A549 treated with Mapracorat at 1 μM for 4 hours (cell line): Measurements from ENCODE around the gene PTDSS2. TPM values are rescaled to one million over a fixed set of nuclear protein-coding genes. Genes with fewer than 3 reads are reported as not detected.

ENCODE experiments used
- total RNA-seq: library from RNA; stranded (reverse); fragments of 200-300 nt; extraction: Qiagen RNA extraction; gene quantifications from 5 replicates; pipeline ENCODE4 v1.2.3, GENCODE V29; 2022

Gene PTDSS2
- total RNA-seq: 33.8 to 48.0 TPM (median 43.2 TPM) in 5 replicates

DNA sequence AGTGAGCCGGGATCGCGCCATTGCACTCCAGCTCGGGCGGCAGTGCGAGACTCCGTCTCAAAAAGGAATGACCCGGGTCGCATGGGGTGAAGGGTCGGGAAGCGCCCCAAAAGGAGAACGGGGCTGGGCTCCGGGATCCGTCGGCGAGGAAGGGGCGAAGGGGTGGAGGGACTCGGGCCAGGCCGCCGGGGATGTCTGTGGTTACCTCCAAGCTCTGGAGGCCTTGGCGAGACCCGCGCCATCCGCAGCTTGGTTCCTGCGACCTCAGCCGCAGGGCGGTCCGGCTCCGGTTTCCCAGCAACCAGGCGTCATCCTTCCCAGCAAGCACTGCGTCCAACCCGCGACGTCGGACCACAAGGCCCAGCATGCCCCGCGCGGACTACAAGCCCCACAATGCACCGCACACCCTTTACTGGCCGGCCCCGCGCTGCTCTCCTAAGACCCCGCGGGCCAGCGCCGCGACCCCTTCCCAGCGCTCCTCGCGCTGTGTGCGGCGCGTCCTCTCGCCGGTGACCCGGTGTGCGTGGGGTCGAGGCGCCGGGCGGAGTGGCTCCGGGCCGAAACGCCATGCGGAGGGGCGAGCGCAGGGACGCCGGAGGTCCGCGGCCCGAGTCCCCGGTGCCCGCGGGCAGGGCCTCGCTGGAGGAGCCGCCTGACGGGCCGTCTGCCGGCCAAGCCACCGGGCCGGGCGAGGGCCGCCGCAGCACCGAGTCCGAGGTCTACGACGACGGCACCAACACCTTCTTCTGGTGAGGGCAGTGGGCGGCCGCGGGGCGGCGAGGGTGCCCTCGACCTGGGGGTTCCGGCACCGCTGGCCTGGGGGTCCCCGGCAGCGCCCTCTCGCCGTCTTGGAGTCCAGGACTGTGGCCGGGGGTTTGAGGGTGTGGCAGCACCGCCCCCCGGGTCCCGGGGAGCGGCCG, at the start of gene PTDSS2:
TSS of gene PTDSS2 (plus strand) at position 391 of the 920 bp plus-strand sequence. CDS start at position 568, 177 bp downstream.

DNA sequence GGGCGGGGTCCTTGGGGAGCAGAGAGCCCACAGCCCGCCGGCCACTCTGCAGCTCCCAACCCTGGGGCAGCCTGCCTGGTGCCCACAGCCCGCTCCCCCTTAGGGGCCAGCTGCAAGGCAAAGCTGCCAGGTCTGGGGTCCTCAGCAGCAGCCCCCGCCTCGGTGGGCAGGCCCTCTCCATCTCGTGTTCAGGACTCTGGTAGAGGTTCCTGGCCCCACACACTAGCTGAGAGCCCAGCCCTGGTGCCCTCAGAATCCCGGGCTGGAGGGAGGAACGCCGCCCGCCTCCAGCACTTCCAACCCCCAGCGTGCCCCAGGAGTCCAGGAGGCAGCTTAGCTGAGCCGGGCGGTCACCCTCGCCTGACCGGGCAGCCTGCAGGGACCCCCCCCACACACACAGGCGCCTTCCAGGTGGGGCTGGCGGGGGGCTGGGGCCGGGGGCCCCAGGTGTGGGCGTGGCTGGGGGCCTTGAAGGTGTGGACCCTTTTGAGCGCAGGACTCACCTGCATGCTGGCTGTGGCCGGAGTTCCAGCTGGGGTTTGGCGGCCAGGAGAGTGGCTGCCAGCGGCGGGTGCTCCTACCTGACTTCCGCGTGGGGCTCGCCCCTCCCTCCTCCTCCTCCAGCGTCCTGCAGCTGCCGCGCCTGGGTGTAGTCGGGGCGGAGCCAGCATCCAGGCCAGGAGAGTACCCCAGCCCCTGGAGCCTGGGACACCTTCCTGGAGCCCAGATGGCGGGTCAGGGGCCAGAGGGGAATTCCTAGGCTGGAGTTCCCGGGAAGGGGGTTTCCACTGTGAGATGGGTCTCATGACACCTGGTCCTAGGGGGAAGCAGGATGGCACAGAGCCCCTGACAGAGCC, 8.4 kb upstream of the PTDSS2 start, which contains the start of gene ANO9:
TSS of gene ANO9 (minus strand) at position 594 of the 857 bp plus-strand sequence. CDS start at position 509, 85 bp downstream.

DNA sequence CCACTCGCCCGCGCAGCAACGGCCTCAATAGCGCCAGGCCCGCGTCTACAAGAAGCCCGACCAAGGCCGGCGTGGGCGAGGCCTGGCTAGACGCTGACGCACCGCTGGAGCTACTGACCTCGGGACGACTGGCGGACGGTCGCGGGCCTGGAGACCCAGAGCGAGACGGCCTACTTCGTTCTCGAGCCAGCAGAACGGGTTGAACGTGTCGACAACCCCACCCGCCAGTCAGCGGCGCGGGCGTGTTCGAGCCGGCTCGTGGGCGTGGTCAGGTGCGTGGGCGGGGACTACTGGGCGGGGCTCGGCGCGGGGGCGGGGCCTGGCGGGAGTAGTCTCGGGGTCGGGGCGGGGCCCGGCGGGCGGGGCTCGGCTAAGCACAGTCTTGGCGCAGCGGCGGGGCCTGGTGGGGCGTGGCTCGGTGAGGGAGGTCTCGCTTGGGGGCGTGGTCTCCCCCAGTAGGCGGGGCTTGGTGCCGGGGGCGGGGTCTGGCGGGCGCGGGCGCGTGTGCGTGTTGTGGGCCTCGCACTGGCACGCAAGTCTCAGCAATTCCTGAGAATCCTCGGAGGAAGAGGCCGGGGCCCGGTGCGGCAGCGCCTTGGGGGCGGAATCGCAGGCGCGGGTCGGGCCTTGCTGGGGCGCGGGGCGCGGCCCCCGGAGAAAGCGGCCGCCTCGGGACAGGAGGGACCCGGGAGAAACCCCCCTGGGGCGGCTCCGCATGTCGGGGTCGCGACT, 57.1 kb downstream of the PTDSS2 start, which contains the start of gene RNH1:
TSS of gene RNH1 (minus strand) at position 248 of the 732 bp plus-strand sequence. CDS start 5,080 bp downstream, outside the sequence.

DNA sequence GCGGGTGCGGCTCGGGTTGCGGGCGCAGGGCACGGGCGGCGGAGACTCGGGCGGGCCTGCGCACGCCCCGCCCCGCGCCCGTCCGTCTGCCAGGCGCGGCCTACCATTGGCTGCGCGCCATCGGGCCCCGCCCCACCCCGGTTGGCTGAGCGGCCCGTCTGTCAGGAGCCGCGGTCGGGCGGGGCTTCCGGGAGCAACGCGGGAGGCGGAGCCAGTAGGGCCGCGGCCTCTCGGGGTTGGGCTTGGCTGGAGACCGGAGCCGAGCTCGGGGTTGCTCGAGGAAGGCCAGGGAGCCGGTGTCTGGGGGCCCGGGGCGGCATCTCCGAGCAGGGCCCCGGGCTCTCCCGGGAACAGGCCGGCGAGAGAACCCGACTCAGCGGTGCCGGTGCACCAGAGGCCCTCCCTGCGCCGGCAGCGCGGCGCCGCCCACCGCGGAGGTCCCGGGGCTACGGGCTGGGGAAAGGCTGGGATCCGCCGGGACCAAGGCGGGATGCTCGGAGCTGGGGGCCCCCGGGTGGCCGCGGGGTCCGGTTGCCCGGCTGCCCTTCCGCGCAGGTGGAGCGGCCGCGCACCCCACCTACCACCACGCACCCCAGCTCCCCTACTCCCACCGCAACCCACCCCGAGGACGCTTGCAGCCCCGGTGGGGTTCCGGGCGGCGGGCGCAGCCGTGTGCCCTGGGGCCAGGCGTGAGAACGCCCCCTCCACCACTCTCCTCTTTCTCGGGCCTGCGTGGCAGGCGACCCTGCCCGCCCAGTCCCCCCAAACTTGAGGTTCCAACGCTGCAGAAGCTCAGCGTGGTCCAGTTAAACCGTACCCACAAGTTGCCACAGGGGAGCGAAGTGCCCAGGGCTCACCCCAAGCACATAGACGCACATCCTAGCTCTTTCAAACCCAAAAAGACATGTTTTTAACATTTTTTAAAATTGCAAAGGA, 85.7 kb downstream of the PTDSS2 start, which contains the start of gene HRAS:
TSS of gene HRAS (minus strand) at position 58 of the 936 bp plus-strand sequence.

DNA sequence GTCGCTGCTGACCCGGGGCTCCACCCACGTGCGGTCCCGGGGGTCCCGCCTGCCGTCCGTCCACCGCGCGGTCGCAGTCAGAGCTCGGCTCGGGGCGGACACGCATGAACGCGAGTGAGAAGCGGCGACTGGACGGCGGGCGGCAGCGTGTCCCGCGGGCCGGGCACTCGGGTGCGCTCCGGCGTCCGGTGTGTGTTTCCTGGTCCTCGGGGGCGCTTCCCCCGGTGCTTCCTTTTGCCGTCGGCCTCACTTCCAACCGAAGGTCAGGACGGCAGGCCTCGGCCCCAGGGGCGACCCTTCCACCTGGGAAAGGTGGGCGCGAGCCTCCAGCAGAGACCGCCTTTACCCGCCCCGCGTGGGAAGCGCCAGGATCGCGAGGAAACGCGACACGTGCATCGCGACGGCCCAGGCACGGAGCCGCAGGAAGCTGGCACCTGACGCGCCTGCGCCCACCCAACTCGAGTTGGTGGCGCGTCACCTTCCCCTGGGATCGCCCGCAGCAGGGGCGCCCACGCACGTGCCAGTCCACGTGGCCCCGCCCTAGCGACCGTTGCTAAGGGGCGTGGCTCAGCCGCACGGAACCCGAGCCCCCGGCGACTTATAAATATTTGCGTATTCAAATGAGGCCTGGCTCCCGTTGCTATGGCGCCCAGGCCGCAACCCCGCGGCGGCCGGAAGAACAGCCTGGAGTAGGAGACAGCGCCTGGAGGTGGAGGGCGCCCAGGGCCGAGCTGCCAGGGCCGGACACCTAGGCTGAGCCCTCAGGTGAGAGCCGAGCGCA, 87.0 kb downstream of the PTDSS2 start, which contains the start of gene LRRC56:
TSS of gene LRRC56 (plus strand) at position 687 of the 781 bp plus-strand sequence. CDS start 3,158 bp downstream, outside the sequence.

Other genes with a start within 250 kb of the PTDSS2 start
- gene BET1L, start 242.9 kb upstream of the PTDSS2 start, total RNA-seq: 37.3 to 46.4 TPM (median 44.1 TPM) in 5 replicates
- gene RIC8A, start 242.6 kb upstream of the PTDSS2 start, total RNA-seq: 117 to 140 TPM (median 122 TPM) in 5 replicates
- 18.1 to 24.4 TPM (median 19.8 TPM) in 5 replicates for gene SIRT3, start 213.9 kb upstream of the PTDSS2 start, total RNA-seq
- gene PSMD13, start 213.3 kb upstream of the PTDSS2 start, total RNA-seq: 166 to 190 TPM (median 177 TPM) in 5 replicates
- gene NLRP6, start 171.9 kb upstream of the PTDSS2 start, total RNA-seq: not detected in 5 replicates
- 6.8 to 14.5 TPM (median 11.5 TPM) in 5 replicates for gene PGGHG, start 161.2 kb upstream of the PTDSS2 start, total RNA-seq
- not detected in 5 replicates for gene IFITM5, start 150.8 kb upstream of the PTDSS2 start, total RNA-seq
- gene IFITM2, start 142.5 kb upstream of the PTDSS2 start, total RNA-seq: 57.0 to 66.9 TPM (median 63.2 TPM) in 5 replicates
- gene IFITM1, start 136.2 kb upstream of the PTDSS2 start, total RNA-seq: 0.36 to 0.80 TPM (median 0.52 TPM) in 5 replicates
- 23.0 to 37.6 TPM (median 29.5 TPM) in 5 replicates for gene IFITM3, start 129.4 kb upstream of the PTDSS2 start, total RNA-seq
- 11.8 to 23.3 TPM (median 18.8 TPM) in 5 replicates for gene B4GALNT4, start 80.8 kb upstream of the PTDSS2 start, total RNA-seq
- gene PKP3, start 56.1 kb upstream of the PTDSS2 start, total RNA-seq: 24.1 to 42.6 TPM (median 38.1 TPM) in 5 replicates
- 62.5 to 93.9 TPM (median 85.8 TPM) in 5 replicates for gene SIGIRR, start 35.3 kb upstream of the PTDSS2 start, total RNA-seq
- gene ANO9, start 8.3 kb upstream of the PTDSS2 start, total RNA-seq: 0.64 to 1.3 TPM (median 0.88 TPM) in 5 replicates
- 130 to 184 TPM (median 173 TPM) in 5 replicates for gene RNH1, start 57.0 kb downstream of the PTDSS2 start, total RNA-seq
- 109 to 168 TPM (median 154 TPM) in 5 replicates for gene HRAS, start 85.3 kb downstream of the PTDSS2 start, total RNA-seq
- 0.54 to 1.1 TPM (median 0.72 TPM) in 5 replicates for gene LRRC56, start 87.2 kb downstream of the PTDSS2 start, total RNA-seq
- gene LMNTD2, start 110.5 kb downstream of the PTDSS2 start, total RNA-seq: 2.0 to 3.0 TPM (median 2.7 TPM) in 5 replicates
- gene RASSF7, start 110.7 kb downstream of the PTDSS2 start, total RNA-seq: 39.7 to 54.5 TPM (median 51.0 TPM) in 5 replicates
- gene PHRF1, start 126.2 kb downstream of the PTDSS2 start, total RNA-seq: 26.6 to 36.8 TPM (median 36.2 TPM) in 5 replicates
- gene IRF7, start 165.7 kb downstream of the PTDSS2 start, total RNA-seq: 5.0 to 7.9 TPM (median 6.0 TPM) in 5 replicates
- gene CDHR5, start 174.7 kb downstream of the PTDSS2 start, total RNA-seq: 0.06 to 0.26 TPM (median 0.18 TPM) in 4 of 5 replicates, not detected in the other
- not detected in 5 replicates for gene SCT, start 176.9 kb downstream of the PTDSS2 start, total RNA-seq
- 0.09 to 0.64 TPM (median 0.32 TPM) in 5 replicates for gene DRD4, start 187.0 kb downstream of the PTDSS2 start, total RNA-seq
- gene DEAF1, start 244.9 kb downstream of the PTDSS2 start, total RNA-seq: 24.1 to 34.9 TPM (median 32.0 TPM) in 5 replicates
- 7.6 to 12.4 TPM (median 8.4 TPM) in 5 replicates for gene TMEM80, start 245.5 kb downstream of the PTDSS2 start, total RNA-seq